Ovary (tissue), 9 donors: ENCODE results near the gene SPCS3. TPM values are rescaled to one million over a fixed set of nuclear protein-coding genes. Genes with fewer than 3 reads are reported as not detected.

Source experiments
- DNase-seq, 5 donors: peaks; one replicate each; pipeline ENCODE4 v3.0.0-alpha.2; 2019 to 2020
- H3K27ac ChIP-seq, 2 donors: fragments of 200-600 bp; one replicate each; pipeline versions ENCODE4 v1.5.1 to v1.8.0; 2019 to 2022
- H3K27me3 ChIP-seq: fragments of 200-600 bp; one replicate; pipeline ENCODE4 v1.8.0; 2022
- H3K36me3 ChIP-seq: fragments of 200-600 bp; sonication (generic); one replicate; pipeline ENCODE4 v1.5.1; 2019
- H3K4me1 ChIP-seq: one replicate; pipeline ENCODE4 v1.8.1; 2013; ENCODE audit warnings: mild to moderate bottlenecking, moderate library complexity; ENCODE audit not compliant: insufficient read depth
- H3K4me3 ChIP-seq: fragments of 200-600 bp; sonication (generic); one replicate; pipeline ENCODE4 v1.5.1; 2017
- H3K9me3 ChIP-seq, 2 donors: fragments of 200-600 bp in 1 of 2; sonication (generic) in 1 of 2; one replicate each; pipeline versions ENCODE4 v1.5.1 to v1.8.1; 2013 to 2019; ENCODE audit warnings: mild to moderate bottlenecking in 1 of 2, moderate library complexity in 1 of 2
- CTCF ChIP-seq, 3 donors: fragments of 450-650 bp in 2 of 3; fragments of 200-600 bp in 1 of 3; IDR thresholded peaks; one replicate each; pipeline versions ENCODE4 v1.5.1 to v1.8.0; 2016 to 2022; ENCODE audit warnings: antibody characterized with exemption in 3 of 3, mild to moderate bottlenecking in 1 of 3
- EP300 ChIP-seq: sonication (generic); formaldehyde crosslinking; IDR thresholded peaks from one replicate; pipeline ENCODE4 v1.6.1; 2017; ENCODE audit warnings: antibody characterized with exemption
- POLR2A ChIP-seq: fragments of 450-650 bp; IDR thresholded peaks from one replicate; pipeline ENCODE4 v1.6.1; 2017; ENCODE audit warnings: antibody characterized with exemption, mild to moderate bottlenecking, moderate library complexity
- WGBS, 3 donors: extraction: QIAGEN DNeasy Blood & Tissue Kit in 1 of 3; methylation state at CpG; one replicate each; pipeline versions ENCODE4 v1.1.5 to v1.1.7; 2013 to 2017; 5-methylcytosine and 5-hydroxymethylcytosine counted together
- intact Hi-C, 4 donors: fragments of 100-400 bp; cut with DNase I; formaldehyde crosslinking; loops; one replicate each; pipeline versions ENCODE4 v1.11.0 to v1.15.1; 2022 to 2023
- polyA plus RNA-seq, 2 donors: library from polyadenylated mRNA; stranded (reverse); fragments of 200-250 nt in 1 of 2; fragments of 350-450 nt in 1 of 2; fragmentation: Illumina TruSeq in 1 of 2; extraction: RNeasy Lipid Tissue Mini Kit (QIAGEN cat#74804) in 1 of 2; gene quantifications; one replicate each; pipeline ENCODE4 v1.2.3, GENCODE V29; 2013 to 2014
- total RNA-seq, 7 donors: library from RNA; depleted of rRNA in 2 of 7; stranded (reverse); fragments of >200 nt in 2 of 7; fragmentation: NEBNext Ultra II Directional in 3 of 7; extraction: Animal tissue kit (Norgen Biotek cat#: 25700) in 3 of 7; gene quantifications; one replicate each; pipeline versions ENCODE4 v1.1.0 to v1.2.4, GENCODE V29; 2016 to 2023
- donor health status: DM: no; HTN: no; CAD: no; lungs with moderate emphysema.
- donor health status: DM: no; HTN: no; CAD: no.
- donor health status: Bipolar disorder and iron deficiency.
- donor health status: DM: yes; HTN: yes; CAD: no.
- donor health status: DM: no; HTN: no; CAD: no.
- donor health status: DM: yes; HTN: yes; CAD: no.

SPCS3 gene
- total and polyA plus RNA-seq, 9 donors = 18.5 to 89.3 (median 57.4) TPM

GRCh38 chr4:176286728-176287127 lies 33.0 kb upstream of the SPCS3 start:
- Histone ChIP-seq H3K27ac (no peak overlapping the region), H3K4me3 (no peak overlapping the region), H3K36me3 (no peaks in the 10 kb centered on the region), H3K9me3 (no peaks in the 10 kb centered on the region), H3K27me3 (no peaks in the 10 kb centered on the region), H3K4me1 (no peaks in the 10 kb centered on the region)
- intact Hi-C loops = no loop called here
- no peak for DNase-seq
- TF ChIP-seq EP300 (no peak), CTCF (IDR thresholded peaks at IDR 0.05) (no peak), POLR2A (no peak)
- WGBS, 3 donors = 41 to 50% (median 47%) methylated on average over 3 of the region's 3 CpGs

GRCh38 chr4:176287546-176287945 lies 32.2 kb upstream of the SPCS3 start:
- no peaks in the 10 kb centered on the region for H3K27me3 ChIP-seq
- no peaks in the 10 kb centered on the region for H3K4me1 ChIP-seq
- no peak for DNase-seq
- H3K9me3 ChIP-seq = no peaks in the 10 kb centered on the region
- no peaks in the 10 kb centered on the region for H3K36me3 ChIP-seq
- H3K27ac ChIP-seq = no peak overlapping the region
- TF ChIP-seq POLR2A = no peak
- no peak for TF ChIP-seq EP300
- no peak for TF ChIP-seq CTCF (IDR thresholded peaks at IDR 0.05)
- H3K4me3 ChIP-seq = no peak overlapping the region
- intact Hi-C loops = no loop called here

GRCh38 chr4:176288020-176288419 lies 31.7 kb upstream of the SPCS3 start:
- DNase-seq = no peak
- intact Hi-C loops = no loop called here
- H3K27ac ChIP-seq = no peak overlapping the region
- H3K9me3 ChIP-seq = no peaks in the 10 kb centered on the region
- no peaks in the 10 kb centered on the region for H3K27me3 ChIP-seq
- no peaks in the 10 kb centered on the region for H3K4me1 ChIP-seq
- H3K36me3 ChIP-seq = no peaks in the 10 kb centered on the region
- TF ChIP-seq CTCF (IDR thresholded peaks at IDR 0.05) = no peak
- no peak for TF ChIP-seq POLR2A
- no peak for TF ChIP-seq EP300
- no peak overlapping the region for H3K4me3 ChIP-seq

- intact Hi-C loops = no loop called here
- Histone ChIP-seq H3K9me3 (no peaks in the 10 kb centered on the region), H3K27me3 (no peaks in the 10 kb centered on the region), H3K4me1 (no peaks in the 10 kb centered on the region), H3K4me3 (no peak overlapping the region), H3K36me3 (no peaks in the 10 kb centered on the region), H3K27ac (no peak overlapping the region)
- no peak for TF ChIP-seq EP300
- TF ChIP-seq CTCF (IDR thresholded peaks at IDR 0.05) = no peak
- no peak for TF ChIP-seq POLR2A
- WGBS, 3 donors = 89 to 92% (median 91%) methylated on average over 6 of the region's 6 CpGs
- DNase-seq = no peak
These were observed 30.2 kb upstream of the SPCS3 start for GRCh38 chr4:176289561-176289960.

GRCh38 chr4:176290520-176290919 lies 29.2 kb upstream of the SPCS3 start:
- Histone ChIP-seq H3K4me1 (no peaks in the 10 kb centered on the region), H3K4me3 (no peak overlapping the region), H3K27me3 (no peaks in the 10 kb centered on the region), H3K9me3 (no peaks in the 10 kb centered on the region), H3K27ac (no peak overlapping the region), H3K36me3 (no peaks in the 10 kb centered on the region)
- no peak for TF ChIP-seq POLR2A
- no peak for TF ChIP-seq CTCF (IDR thresholded peaks at IDR 0.05)
- no peak for TF ChIP-seq EP300
- 92 to 96% (median 92%) methylated on average over 3 of the region's 3 CpGs for WGBS, 3 donors
- DNase-seq = no peak
- intact Hi-C loops = no loop called here
